Epithelial cell of proximal tubule (primary cell): ENCODE measurements around the gene SMARCA4. TPM values are rescaled to one million over a fixed set of nuclear protein-coding genes. Genes with fewer than 3 reads are reported as not detected.

Experiments used
- DNase-seq: peaks from one replicate; pipeline ENCODE4 v3.0.0-alpha.2; 2011; ENCODE audit warnings: low read depth
- H3K4me3 ChIP-seq: 2 replicates; pipeline ENCODE4 v1.5.1; 2011; ENCODE audit warnings: low read depth, mild to moderate bottlenecking, low read length
- total RNA-seq: library from RNA; depleted of rRNA; stranded (reverse); fragments of >200 nt; gene quantifications from 2 replicates; pipeline ENCODE4 v1.2.3, GENCODE V29; 2015
- TF ChIP-seq, protein P1 (sequence below): conservative IDR thresholded peaks from 2 replicates; pipeline ENCODE4 v1.5.1; 2012; ENCODE audit warnings: low read depth, mild to moderate bottlenecking, low read length

The SMARCA4 gene
- total RNA-seq, 1 donor from 2014 or later: 156 TPM

DNA sequence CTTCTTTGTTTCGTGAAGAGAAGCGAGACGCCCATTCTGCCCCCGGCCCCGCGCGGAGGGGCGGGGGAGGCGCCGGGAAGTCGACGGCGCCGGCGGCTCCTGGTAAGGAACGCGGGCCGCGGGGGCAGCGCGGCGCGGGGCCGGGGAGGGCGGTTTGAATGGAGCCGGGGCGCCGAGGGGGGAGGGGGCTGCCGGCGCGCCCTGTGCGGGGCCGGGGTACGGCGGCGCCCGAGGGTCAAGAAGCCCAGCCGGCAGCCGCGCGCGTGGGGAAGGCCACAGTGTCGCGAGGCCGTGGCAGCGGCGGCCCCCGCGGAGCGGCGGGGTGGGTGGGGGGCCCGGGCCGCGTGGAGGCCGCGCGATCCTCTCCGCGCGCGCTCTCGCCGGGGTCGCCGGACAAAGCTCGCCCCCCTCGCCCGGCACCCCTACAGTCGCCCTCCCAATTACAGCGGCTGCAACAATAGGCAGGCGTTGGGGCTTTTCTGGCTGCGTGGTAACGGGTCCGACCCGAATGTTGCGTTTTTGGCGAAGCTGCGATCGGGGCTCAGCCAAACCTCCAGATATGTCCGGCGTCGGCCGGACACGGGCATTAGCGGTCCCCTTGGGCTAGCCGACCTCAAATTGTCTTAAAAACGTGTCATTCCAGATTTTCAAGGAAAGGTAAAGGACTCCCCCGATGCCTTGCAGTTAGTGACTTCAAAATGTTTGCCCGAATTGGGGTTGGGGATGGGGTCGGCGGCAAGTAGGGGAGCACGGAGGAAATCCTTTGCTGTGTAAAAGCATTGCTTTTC, 437 bp downstream of the SMARCA4 start:
- peak overlapping the region; percentile 75 for H3K4me3 ChIP-seq
- DNase-seq: no peak
- TF ChIP-seq, protein P1, sequence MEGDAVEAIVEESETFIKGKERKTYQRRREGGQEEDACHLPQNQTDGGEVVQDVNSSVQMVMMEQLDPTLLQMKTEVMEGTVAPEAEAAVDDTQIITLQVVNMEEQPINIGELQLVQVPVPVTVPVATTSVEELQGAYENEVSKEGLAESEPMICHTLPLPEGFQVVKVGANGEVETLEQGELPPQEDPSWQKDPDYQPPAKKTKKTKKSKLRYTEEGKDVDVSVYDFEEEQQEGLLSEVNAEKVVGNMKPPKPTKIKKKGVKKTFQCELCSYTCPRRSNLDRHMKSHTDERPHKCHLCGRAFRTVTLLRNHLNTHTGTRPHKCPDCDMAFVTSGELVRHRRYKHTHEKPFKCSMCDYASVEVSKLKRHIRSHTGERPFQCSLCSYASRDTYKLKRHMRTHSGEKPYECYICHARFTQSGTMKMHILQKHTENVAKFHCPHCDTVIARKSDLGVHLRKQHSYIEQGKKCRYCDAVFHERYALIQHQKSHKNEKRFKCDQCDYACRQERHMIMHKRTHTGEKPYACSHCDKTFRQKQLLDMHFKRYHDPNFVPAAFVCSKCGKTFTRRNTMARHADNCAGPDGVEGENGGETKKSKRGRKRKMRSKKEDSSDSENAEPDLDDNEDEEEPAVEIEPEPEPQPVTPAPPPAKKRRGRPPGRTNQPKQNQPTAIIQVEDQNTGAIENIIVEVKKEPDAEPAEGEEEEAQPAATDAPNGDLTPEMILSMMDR: no peak

DNA sequence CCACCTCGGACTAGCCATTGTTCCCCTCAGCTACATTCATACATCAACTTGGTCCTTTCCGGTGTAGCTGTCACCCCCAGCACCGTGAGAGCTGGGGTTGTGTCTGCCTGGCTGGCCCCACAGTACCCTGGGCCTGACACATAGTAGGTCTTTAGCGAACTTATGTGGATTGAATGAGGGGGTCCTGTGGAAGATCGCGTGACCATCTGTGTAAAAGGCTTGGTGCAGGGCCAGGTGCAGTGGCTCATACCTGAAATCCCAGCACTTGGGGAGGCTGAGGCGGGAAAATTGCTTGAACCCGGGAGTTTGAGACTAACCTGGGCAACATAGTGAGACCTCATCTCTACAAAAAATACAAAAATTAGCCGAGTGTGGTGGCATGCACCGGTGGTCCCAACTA, 2.0 kb downstream of the SMARCA4 start:
- DNase-seq: no peak
- no peak overlapping the region for H3K4me3 ChIP-seq
- TF ChIP-seq, protein P1: no peak

DNA sequence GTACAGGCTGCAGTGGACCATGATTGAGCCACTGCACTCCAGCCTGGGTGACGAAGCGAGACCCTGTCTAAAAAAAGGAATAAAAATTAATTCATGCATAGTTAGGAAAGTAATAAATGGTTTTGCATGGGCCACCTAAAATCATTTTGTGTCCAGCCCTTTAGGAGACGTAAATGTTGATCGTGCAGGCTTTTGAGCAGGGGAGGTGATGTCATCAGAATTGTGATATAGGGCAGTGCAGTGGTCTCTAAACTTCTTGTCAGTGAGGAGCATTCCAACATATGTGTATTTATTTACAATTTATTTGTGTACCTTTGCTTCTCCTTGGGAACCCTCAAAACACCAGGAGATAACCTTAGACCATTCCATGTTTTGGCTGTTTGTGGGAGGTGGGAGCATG, 3.0 kb downstream of the SMARCA4 start:
- TF ChIP-seq, protein P1: no peak
- no peak overlapping the region for H3K4me3 ChIP-seq
- no peak for DNase-seq

DNA sequence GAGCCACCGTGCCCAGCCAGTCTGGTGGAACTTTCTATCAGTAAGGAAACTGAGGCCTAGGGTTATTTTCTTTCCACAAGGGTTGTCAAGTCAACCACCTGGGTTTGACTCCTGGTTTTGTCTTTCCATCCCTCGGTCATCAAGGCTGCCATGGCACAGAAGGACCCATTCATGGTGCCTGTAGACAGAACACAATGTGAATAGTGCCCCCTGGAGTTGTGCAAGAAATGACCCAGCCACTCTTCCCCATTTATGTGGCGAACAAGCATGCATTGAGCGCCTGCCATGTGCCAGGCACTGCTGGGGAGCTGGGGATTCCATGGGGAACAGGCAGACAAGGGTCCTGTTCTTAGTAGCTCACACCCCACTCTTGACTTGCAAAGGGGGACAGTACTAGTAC, 4.1 kb downstream of the SMARCA4 start:
- TF ChIP-seq, protein P1: peak; percentile 22
- H3K4me3 ChIP-seq: no peak overlapping the region

DNA sequence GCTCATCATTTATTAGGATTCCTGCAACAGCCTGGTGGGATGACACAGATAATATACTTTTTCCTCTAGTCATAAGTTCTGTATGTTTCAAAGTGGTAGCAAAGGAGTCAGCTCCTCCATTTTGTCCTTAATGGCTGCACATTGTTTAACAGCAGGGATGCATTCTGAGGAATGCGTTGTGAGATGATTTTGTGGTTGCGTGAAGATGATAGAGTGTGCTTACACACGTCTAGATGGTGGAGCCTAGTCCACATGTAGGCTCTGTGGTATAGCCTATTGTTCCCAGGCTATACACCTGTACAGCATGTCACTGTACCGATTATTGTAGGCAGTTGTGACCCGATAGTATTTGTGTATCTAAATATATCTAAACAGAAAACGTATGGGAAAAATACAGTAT, 4.6 kb downstream of the SMARCA4 start:
- TF ChIP-seq, protein P1: no peak
- no peak overlapping the region for H3K4me3 ChIP-seq
- DNase-seq: no peak

More for the DNA sequence above, 4.1 kb downstream of the SMARCA4 start:
- DNase-seq: no peak

DNA sequence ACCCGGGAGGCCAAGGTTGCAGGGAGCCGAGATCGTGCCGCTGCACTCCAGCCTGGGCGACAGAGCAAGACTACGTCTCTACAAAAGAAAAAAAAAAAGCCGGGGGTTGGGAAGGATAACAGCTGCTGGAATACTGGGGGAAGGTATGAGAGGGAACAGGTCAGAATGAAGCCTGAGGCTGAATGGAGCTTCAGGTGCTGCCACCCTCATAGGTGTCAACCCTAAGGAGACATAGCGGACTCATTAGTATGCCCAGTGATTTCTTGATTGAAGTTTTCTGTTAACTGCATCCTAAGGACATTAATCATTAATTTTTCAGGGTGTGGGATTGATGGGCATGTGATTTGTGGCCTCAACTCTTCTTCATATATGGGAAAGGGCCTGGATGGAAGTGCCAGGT, 6.0 kb downstream of the SMARCA4 start:
- no peak for DNase-seq
- TF ChIP-seq, protein P1: no peak
- H3K4me3 ChIP-seq: no peak overlapping the region

DNA sequence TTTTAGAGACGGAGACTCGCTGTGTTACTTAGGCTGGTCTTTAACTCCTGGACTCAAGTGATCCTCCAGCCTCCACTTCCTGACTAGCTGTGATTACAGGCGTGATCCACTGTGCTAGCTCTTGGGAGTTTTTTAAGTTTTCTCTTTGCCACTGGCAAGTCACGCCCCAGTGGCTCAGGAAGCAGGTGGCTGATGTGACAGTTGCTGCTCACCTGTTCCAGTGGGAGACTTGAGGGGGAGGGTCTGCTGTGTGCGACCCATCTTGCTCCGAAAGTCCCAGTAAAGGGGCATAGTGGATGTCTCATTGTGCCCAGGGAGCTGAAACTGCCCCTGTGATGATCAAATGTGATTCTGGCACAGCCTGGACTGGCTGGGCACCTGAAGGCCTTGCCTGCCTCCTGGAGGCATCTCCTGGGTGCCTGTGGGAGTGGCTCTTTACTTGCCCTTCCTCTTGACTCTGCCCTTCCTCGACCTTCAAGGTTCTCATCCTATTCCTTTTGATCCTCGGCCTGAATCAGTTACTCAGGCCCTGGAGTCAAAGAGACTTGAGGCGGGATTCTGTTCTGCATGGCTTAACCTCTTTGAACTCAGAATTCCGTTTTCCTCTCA, 7.8 kb downstream of the SMARCA4 start:
- TF ChIP-seq, protein P1: peak; percentile 40
- H3K4me3 ChIP-seq: no peak overlapping the region
- no peak for DNase-seq
